GM21619 (cell line): ENCODE data around the gene RNU11.
"Not testable (repeated sequence)": the region's sequence is repeated elsewhere in the genome, so short reads cannot be mapped to it uniquely, and the experiment has no call there.

Experiments used
- ATAC-seq: cut with Tn5 transposase; IDR thresholded peaks from one replicate; pipeline ENCODE4 v1.9.1; 2021; ENCODE audit not compliant: unreplicated experiment

RNU11 gene

DNA sequence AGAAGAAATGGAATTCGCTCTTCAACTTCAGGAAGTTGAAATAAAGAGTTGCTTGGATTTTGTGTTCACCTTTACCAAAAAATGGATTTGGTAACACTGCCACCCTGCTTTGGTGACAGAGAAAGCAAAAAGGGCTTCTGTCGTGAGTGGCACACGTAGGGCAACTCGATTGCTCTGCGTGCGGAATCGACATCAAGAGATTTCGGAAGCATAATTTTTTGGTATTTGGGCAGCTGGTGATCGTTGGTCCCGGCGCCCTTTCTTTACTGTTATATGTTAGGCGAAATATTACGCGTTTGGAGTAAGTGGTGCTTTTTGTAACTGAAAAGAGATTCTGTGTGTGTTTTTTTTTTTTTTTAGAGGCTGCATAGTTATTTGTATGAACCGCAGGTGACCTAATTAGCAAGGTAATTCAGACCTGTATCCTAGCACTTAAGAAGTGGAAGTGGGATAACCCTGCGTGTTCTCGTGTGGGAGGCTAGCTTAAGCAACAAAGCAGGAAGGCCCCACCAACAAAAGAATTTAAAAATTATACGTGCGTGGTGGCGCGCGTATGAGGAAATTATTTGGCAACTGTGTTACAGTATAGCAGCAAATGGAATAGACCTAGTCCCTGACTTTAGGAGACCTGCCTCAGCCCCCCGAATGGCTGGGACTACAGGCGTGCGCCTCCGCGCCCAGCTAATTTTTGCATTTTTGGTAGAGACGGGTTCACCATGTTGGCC is at the start of gene RNU11:
Gene RNU11, plus strand, starts transcription at position 127 of the 725 bp plus-strand sequence.
- peak; percentile 56 for ATAC-seq

DNA sequence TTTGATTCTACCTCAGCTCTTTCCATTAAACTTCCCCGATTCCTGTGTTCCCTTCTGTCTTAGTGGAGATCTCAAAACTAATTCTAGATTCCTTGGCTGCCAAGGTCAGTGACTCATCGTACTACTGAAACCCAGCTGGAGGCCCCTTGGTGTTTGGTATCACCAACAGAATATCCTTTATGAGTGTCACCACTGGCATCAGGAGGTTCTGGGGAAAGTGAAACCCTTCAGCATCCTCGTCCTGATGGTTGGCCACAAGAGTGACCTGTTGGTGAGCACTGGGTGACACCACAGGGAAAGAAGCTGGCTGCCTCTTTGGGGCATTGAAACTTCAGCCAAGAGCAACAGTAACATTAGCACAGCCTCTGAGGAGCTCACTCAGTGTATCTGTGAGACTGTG is 46.7 kb upstream of the RNU11 start:
- peak; percentile 57 for ATAC-seq

DNA sequence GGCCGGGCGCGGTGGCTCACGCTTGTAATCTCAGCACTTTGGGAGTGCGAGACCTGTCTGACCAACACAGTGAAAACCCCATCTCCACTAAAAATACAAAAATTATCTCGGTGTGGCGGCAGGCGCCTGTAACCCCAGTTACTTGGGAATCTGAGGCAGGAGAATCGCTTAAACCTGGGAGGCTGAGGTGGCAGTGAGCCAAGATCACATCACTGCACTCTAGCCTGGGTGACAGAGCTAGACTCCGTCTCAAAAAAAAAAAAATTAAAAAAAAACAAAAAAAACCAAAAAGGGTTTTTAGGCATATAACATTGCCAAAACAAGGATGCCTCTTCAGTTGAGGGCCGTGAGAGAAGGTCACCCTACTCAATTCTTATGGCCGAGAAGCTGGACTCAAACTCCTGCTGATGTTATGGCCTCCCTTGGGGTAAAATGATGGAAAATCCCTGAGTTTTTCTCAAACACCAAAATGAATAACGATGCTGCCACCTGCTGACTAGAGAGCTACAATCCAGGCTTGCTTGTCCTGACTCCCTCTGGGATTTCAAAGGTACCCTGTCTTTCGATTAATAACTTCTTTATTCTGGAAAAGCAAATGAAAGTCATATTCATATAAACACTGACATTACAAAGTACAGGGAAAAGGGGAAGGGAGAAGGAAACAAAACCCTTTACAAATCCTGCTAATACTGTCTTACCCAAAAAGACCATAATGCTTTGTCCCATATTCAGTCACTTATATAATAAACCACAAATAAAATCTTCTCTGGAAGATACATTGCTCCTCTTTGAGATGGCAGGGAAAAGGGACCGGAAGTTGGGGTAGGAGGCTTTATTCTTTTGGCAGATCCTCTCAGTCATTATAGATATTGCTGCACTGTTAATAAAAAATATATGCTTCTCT is 45.6 kb upstream of the RNU11 start:
- ATAC-seq: no peak

DNA sequence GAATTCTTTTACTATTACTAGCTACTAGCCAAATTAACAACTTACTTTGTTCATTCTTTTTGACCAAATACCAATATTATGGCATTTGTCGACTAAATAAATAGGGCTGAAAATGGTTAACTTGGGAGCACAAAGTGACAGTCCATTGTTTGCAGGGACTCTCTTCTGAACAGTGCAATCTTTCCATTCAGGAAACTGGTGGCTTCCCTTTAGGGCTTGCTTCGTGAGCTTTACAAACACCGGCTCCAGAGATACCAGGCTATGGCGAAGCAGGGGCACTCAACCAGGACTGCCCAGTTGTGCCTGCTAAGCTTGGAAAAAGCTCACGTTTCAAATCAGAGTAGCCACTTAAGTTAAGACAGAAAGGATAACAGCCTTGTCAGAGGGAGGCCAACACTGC is 44.0 kb upstream of the RNU11 start:
- ATAC-seq: no peak

DNA sequence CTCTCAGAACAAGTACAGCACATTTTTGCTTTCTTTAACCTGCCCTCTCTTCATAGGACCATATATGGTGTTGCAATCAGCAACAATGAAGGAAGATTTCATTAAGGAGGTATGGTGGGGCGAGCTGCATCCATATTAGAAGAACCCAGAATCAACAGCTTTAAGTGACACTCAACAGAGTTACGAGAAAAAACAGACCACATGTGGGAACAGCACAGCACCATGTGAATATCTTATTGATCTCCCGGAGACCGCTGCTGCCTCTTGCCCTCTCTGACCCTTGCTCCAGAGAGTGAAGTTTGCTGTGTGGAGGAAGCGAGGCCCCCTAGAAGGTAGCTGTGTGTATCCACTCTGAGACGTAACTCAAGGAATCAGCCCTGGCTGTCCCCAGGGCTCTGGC is 43.4 kb upstream of the RNU11 start:
- no peak for ATAC-seq

DNA sequence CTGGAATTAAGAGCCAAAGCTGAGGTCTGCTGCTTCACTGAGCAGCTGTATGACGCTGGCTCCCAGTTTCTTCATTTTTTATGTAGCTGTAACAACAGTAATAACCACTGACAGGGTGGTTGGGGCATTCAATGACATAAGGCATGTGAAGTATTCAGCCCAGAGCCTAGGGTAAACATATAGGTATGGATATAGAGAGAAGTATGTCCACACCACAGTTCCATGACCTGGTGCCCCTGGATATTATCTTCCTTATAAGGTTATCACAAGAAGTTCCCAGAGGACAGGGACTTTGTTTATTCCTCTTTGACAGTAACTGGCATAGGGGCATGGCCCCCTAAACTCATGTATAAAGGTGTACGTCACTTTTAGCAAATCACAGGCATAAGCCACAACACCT is 41.6 kb upstream of the RNU11 start:
- ATAC-seq: no peak

DNA sequence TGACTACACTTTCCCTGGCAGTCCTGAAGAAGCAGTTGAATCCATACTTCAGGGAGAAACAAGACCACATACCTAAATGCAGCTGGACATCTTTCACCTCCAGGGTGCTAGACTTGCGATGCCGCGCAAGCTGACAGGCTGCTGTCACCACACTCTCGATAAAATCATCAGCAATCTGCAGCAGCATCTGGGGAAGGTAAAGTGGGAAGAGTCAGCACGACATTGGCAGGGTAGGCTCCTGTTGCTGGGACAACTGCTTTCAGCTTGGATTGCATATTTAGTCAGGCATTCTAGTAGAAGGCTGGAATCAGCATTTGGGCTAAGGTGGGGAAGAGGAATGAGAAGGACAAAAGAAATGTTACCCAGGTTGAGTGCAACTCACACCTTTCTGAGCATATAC is 35.2 kb upstream of the RNU11 start:
- no peak for ATAC-seq

DNA sequence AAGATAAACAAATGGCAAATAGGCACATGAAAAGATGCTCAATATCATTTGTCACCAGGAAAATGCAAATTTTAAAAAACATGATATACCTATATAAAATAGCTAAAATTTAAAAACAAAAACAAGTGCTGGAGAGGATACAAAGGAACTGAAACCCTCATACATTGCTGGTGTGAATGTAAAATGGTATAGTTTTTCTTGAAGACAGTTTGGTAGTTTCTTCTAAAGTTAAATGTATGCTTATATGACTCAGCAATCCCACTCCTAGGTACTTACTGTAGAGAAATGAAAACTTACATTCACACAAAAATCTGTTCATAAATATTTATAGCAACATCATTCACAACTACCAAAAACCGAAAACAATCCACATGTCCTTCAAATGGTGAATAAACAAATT is 16.7 kb upstream of the RNU11 start:
- ATAC-seq: no peak

DNA sequence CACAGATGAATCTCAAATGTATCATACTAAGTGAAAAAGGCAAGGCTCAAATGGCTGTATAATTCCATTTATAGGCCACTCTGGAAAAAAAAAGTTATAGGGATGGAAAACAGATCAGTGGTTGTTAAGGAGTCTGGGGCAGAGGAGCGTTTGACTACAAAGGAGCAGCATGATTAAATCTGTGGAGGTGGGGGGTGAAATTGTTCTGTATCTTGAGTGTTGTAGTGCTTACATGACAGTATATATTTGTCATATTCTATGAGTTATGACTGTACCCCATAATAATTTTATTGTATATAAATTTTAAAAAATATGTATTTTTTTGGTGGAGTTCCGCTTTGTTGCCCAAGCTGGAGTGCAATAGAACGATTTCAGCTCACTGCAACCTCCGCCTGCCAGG is 15.8 kb upstream of the RNU11 start:
- ATAC-seq: no peak

DNA sequence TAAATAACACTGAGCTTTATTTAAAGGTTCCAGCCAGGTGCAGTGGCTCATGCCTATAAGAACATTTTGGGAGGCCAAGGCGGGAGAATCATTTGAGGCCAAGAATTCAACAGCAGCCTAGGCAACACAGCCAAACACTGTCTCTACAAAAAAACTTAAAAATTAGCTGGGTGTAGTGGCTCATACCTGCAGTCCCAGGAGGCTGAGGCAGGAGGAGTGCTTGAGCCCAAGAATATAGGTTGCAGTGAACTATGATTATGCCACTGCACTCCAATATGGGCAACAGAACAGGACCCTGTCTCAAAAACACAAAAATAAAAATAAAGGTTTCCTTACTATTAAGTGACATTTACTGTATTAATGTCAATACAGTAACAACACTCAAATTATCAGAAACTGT is 7.6 kb upstream of the RNU11 start:
- ATAC-seq: no peak

DNA sequence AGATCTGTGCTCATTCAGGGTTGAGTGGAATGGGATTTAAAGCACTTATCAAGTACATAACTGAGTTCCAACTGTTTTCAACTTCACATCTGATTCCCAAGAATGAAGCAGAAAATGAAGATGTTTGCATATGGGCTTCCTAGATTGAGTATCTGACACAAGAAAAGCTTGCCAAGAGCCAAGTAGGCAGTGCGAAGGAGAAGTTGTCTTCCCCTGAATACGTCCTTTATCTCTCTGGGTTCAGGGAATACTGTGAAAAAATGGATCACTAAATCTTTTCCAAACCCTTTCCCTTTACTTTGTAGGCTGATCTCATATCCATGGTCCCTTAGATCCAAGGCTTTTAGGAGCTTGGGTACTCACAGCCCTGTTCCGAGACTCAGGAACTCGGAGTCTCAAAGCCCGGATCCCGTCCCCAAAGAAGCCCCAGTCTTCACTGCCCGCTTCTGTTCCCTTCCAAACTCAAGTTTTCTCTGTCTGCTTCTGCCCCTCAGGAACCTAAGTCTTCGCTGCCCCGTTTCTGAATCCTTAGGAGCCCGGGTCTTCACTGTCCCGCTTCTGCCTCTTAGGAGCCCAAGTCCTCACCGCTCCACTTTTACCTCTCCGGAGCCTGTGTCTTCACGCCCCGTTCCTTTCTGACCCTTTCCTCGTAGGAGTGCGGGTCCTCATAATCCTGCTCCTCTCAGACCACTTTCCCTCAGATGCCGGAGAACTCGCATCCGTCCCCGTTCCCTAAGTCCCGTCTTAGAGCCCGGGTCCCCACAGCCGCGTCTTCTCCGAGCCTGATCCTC is 6.1 kb upstream of the RNU11 start:
- ATAC-seq: peak; percentile 14

DNA sequence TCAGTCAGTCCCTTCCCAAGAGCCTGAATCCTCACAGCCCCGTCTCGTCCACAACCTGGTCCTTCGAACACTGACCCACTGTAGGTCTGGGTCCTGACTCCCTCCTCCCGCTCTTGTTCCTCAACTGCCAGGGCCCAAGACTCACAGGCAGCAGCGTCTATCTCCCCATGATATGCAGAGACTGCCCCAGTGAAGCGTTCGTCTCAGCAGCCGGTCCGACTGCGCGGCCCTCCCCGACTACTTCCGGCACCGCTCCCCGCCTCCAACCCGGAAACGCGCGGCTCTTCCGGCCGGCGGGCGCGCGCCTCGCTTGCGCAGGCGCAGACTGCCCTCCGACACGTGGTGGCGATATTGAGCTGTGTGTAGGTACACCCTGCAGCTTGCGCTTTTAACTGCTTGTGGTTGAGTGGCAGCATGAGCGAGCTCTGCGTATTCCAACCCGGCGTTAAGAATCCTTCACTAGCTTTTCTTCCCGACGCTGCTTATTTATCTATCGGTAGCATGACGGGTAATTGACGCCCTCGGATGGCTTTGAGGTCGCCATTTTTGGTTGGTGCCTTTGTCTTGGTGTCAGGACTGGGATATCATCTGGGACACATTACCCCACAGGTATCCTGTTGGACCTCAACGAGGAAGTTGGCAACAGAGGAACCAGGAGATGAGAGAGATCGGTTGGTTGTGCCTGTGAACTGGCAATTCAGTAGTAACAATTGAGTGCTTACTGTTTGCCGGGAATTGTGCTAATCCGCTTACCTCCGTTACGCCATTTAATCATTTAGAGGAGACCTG is 5.4 kb upstream of the RNU11 start, which contains the start of gene TAF12:
Gene TAF12, minus strand, starts transcription at position 221 of the 789 bp plus-strand sequence. CDS start 20,986 bp downstream, outside the sequence.
- ATAC-seq: peak; percentile 72

DNA sequence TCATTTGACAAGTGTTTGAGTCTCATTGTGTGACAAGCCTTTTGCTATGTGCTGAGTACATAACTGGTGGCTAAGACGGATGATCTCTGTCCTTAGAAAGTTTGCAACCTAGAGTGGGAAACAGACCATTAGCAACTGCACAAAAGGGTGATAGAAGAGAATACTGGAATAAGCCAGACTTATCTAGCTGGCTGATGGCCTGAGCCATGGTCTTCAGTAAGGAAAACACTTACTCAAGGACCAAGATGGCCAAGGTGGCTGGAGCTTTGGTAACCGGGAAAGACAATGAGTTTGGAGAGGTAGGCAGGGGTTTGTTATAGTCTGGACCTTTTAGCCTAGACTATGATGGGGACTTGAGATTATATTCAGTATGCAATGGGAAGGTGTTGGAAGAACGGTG is 3.9 kb upstream of the RNU11 start:
- no peak for ATAC-seq

DNA sequence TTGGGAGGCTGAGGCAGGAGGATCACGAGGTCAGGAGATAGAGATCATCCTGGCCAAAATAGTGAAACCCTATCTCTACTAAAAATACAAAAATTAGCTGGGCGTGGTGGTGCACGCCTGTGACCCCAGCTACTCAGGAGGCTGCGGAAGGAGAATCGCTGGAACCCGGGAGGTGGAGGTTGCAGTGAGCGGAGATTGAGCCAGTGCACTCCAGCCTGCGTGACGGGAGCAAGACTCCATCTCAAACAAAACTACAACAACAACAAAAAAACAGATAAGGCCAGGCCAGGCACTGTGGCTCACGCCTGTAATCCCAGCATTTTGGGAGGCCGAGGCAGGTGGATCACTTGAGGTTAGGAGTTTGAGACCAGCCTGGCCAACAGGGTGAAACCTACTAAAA is 3.0 kb upstream of the RNU11 start:
- not testable (repeated sequence) for ATAC-seq

DNA sequence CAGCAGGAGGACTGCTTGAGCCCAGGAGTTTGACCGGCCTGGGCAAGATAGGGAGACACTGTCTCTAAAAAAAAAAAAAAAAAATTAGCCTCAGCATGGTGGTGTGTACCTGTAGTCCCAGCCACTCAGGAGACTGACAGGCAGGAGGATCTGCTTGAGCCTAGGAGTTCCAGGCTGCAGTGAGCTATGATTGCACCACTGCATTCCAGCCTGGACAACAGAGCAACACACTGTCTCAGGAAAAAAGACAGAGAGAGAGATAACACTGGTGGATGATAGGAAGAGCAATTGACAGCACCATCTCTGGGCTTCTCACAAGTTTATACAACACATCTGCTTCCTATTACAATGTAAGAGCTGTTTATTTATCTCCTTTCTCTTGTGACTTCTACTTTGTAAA is 2.4 kb upstream of the RNU11 start:
- no peak for ATAC-seq

DNA sequence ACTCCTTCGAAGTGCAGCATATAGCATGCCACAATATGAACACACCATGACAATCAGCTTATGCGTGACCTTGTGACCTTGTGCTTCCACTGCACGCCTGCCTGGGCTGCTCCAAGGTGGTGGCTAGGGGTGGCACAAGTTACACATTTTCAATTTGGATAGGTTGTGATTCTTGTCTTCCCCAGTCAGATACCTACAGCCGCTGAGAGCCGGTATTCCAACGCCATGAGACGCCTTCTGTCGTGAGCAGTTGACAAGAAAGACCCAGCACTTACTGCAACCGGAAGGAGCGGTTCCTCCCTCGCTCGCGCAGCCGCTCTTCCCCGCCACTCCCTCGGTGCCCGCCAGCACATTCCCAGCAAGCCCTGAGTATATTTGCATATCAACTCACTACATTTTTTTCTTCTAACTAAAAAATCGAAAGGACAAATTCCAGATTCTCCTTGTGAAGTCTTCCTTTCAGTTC is 359 bp upstream of the RNU11 start:
- ATAC-seq: peak; percentile 54

DNA sequence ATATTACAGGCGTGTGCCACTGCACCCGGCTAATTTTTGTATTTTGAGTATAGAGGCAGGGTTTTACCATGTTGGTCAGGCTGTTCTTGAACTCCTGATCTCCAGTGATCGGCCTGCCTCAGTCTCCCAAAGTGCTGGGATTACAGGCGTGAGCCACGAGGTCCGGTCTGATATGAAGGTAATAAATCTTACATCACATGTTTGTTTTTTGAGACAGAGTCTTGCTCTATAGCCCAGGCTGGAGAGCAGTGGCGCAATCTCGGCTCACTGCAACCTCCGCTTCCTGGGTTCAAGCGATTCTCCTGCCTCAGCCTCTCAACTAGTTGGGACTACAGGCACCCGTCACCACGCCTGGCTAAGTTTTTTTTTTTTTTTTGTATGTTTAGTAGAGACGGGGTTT is 4.7 kb downstream of the RNU11 start:
- not testable (repeated sequence) for ATAC-seq

DNA sequence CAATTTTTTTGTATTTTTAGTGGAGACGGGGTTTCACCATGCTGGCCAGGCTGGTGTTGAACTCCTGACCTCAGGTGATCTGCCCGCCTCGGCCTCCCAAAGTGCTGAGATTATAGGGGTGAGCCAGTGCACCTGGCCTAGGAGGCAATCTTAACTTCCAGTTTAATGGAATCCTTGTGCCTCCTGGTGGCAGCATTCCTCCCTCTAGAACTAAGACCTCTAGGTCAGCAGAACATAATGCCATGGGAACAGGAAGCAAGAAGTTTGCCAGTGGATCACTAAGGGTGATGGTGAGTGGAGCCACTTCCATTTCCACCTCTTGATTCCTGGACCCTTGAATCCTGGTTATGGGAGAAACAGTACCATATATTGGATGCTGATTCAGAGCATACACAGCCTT is 5.5 kb downstream of the RNU11 start:
- ATAC-seq: not testable (repeated sequence)

DNA sequence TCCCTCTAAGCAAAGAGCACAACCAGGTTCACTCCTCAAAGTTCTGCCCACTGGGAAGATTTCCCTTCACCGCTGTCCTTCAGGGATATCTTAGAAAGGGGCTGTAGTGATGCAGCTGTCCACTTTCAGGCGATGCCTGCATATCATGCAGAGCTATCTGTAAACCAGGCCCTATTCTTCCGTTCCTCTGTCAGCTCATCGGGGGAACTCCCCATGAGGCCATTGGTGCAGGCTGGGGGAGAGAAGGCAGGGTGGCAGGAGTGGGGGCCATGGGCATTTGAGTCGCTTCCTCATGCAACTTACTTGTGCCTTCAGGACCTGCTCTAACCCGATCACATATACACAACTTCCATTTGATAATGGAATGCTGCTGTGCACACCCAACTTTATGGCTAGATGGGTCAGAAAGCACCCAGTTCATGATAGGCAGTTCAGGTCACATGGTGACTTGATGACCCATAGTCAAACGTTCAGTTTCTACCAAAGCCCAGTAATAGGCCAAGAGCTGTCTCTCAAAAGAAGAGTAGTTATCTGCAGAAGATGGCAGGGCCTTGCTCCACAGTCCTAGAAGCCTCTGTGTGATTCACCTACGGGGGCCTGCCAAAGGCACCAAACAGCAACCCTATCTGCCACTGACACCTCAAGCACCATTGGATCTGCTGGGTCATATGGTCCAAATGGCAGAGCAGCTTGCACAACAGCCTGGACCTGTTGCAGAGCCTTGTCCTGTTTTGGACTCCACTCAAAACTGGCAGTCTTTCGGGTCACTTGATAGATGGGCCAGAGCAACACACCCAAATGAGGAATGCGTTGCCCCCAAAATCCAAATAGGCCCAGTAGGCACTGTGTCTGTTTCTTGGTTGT is 7.3 kb downstream of the RNU11 start:
- ATAC-seq: not testable (repeated sequence)
